HepG2 (cell line): ENCODE data around the gene PEX3. TPM values are rescaled to one million over a fixed set of nuclear protein-coding genes. Genes with fewer than 3 reads are reported as not detected.

Source experiments
- ATAC-seq: fragments of 200-7000 bp; cut with Tn5 transposase; 3 replicates; pipeline ENCODE4 v1.9.1; 2020; ENCODE audit warnings: mild to moderate bottlenecking, moderate library complexity
- BruUV-seq: library from RNA; stranded (reverse); fragments of 400-500 nt; replicated peaks from 2 replicates; lab custom pipeline; 2021; lab: Mats Ljungman, UMichigan
- CTCF ChIA-PET: fragments of 300-600 bp; formaldehyde crosslinking; extraction: SDS; loops from one replicate; lab custom pipeline; 2021; ENCODE audit warnings: low total read pairs, inconsistent platforms, low intra/inter-chr PET ratio; lab: Yijun Ruan, JAX
- POLR2A ChIA-PET: fragments of 350-600 bp; sonication (Branson Sonifier 250); formaldehyde crosslinking; loops from one replicate; lab custom pipeline; 2020; ENCODE audit warnings: antibody characterized with exemption, inconsistent platforms; lab: Yijun Ruan, JAX
- DNase-seq: peaks from one replicate; pipeline ENCODE4 v3.0.0-alpha.2; 2015; ENCODE audit warnings: low spot score
- FAIRE-seq: peaks from 3 replicates; lab custom pipeline; 2011; peaks lifted over from hg19 to GRCh38; lab: Jason Lieb, UNC
- H2AFZ ChIP-seq: one replicate; pipeline ENCODE4 v1.6.1; 2011; ENCODE audit warnings: low read length, inconsistent platforms
- H3K27ac ChIP-seq: fragments of 300-600 bp; 3 replicates; pipeline ENCODE4 v1.8.0; 2011; ENCODE audit warnings: mixed run types, mild to moderate bottlenecking, mixed read lengths, low read length, inconsistent platforms; ENCODE audit not compliant: insufficient read depth; ENCODE audit errors: extremely low read length
- H3K27me3 ChIP-seq, 2 experiments: fragments of 200-600 bp in 1 of 2; 2 replicates in 1 of 2; 3 replicates in 1 of 2; pipeline versions ENCODE4 v1.6.0 to v1.8.0; 2011; ENCODE audit warnings: low read length in 2 of 2, mild to moderate bottlenecking in 2 of 2, moderate library complexity in 2 of 2, inconsistent platforms in 1 of 2; ENCODE audit not compliant: insufficient read depth in 2 of 2, control insufficient read depth in 1 of 2
- H3K36me3 ChIP-seq, 2 experiments: fragments of 200-600 bp in 1 of 2; replicated peaks in 1 of 2; 2 replicates in 1 of 2; 3 replicates in 1 of 2; pipeline versions ENCODE4 v1.5.1 to v1.8.0; 2011; ENCODE audit warnings: low read length in 2 of 2, inconsistent platforms in 1 of 2; ENCODE audit not compliant: insufficient read depth in 2 of 2, control insufficient read depth in 1 of 2
- H3K4me1 ChIP-seq: 2 replicates; pipeline ENCODE4 v1.5.1; 2012; ENCODE audit warnings: low read length, inconsistent platforms; ENCODE audit not compliant: insufficient read depth
- H3K4me2 ChIP-seq: 2 replicates; pipeline ENCODE4 v1.6.0; 2011; ENCODE audit warnings: low read depth, low read length, inconsistent platforms
- H3K4me3 ChIP-seq, 3 experiments: fragments of 200-600 bp in 1 of 3; sonication (generic), shearing (Covaris generic) in 1 of 3; replicated peaks in 1 of 3; 2 replicates each; pipeline ENCODE4 v1.5.1; 2011 to 2016; ENCODE audit warnings: low read length in 3 of 3, inconsistent platforms in 2 of 3, low read depth in 2 of 3, mild to moderate bottlenecking in 2 of 3, control low read depth in 1 of 3, mixed read lengths in 1 of 3; ENCODE audit not compliant: insufficient read depth in 1 of 3
- H3K79me2 ChIP-seq: one replicate; pipeline ENCODE4 v1.6.1; 2011; ENCODE audit warnings: low read length, inconsistent platforms; ENCODE audit not compliant: insufficient read depth
- H3K9ac ChIP-seq: 2 replicates; pipeline ENCODE4 v1.6.0; 2011; ENCODE audit warnings: mild to moderate bottlenecking, low read depth, low read length, inconsistent platforms; ENCODE audit not compliant: insufficient read depth
- H3K9me3 ChIP-seq: 2 replicates; pipeline ENCODE4 v1.5.1; 2012; ENCODE audit warnings: mild to moderate bottlenecking, low read length
- H4K20me1 ChIP-seq: 2 replicates; pipeline ENCODE4 v1.6.0; 2011; ENCODE audit warnings: inconsistent platforms, mild to moderate bottlenecking, low read length, moderate library complexity; ENCODE audit not compliant: insufficient read depth
- CAMTA2 ChIP-seq: sonication (generic); formaldehyde crosslinking; IDR thresholded peaks from 2 replicates; pipeline ENCODE4 v1.4.0; 2020; ENCODE audit warnings: mild to moderate bottlenecking, missing genetic modification reagents, borderline replicate concordance
- FOXO1 ChIP-seq: sonication (generic); formaldehyde crosslinking; IDR thresholded peaks from 2 replicates; pipeline ENCODE4 v1.4.0; 2020; ENCODE audit warnings: missing genetic modification reagents
- KLF13 ChIP-seq: sonication (generic); formaldehyde crosslinking; IDR thresholded peaks from 2 replicates; pipeline ENCODE4 v1.4.0; 2020; ENCODE audit warnings: mild to moderate bottlenecking, missing genetic modification reagents
- MYNN ChIP-seq: sonication (generic); formaldehyde crosslinking; IDR thresholded peaks from 2 replicates; pipeline ENCODE4 v1.4.0; 2020; ENCODE audit warnings: mild to moderate bottlenecking, low read depth, missing genetic modification reagents
- NCOA5 ChIP-seq: sonication (generic); formaldehyde crosslinking; IDR thresholded peaks from 2 replicates; pipeline ENCODE4 v1.4.0; 2020; ENCODE audit warnings: missing genetic modification reagents
- POGZ ChIP-seq: sonication (generic); formaldehyde crosslinking; IDR thresholded peaks from 2 replicates; pipeline ENCODE4 v1.4.0; 2020; ENCODE audit warnings: mild to moderate bottlenecking, missing genetic modification reagents
- PRMT3 ChIP-seq: sonication (generic); formaldehyde crosslinking; IDR thresholded peaks from 2 replicates; pipeline ENCODE4 v1.8.1; 2022; ENCODE audit warnings: low read depth, mild to moderate bottlenecking, moderate library complexity, missing genetic modification reagents, borderline replicate concordance
- SUZ12 ChIP-seq: fragments of 150-350 bp; IDR thresholded peaks from 2 replicates; pipeline ENCODE4 v1.6.1; 2014; ENCODE audit warnings: low read depth, low read length
- ZBTB21 ChIP-seq: sonication (generic); formaldehyde crosslinking; IDR thresholded peaks from 2 replicates; pipeline ENCODE4 v1.4.0; 2020; ENCODE audit warnings: missing genetic modification reagents
- ZKSCAN1 ChIP-seq: fragments of 150-350 bp; IDR thresholded peaks from 2 replicates; pipeline ENCODE4 v1.6.1; 2014; ENCODE audit warnings: low read length
- ZNF430 ChIP-seq: sonication (generic); formaldehyde crosslinking; IDR thresholded peaks from 2 replicates; pipeline ENCODE4 v1.9.0; 2021; ENCODE audit warnings: mild to moderate bottlenecking, missing genetic modification reagents
- WGBS: methylation state at CpG from one replicate; pipeline ENCODE4 v1.1.6; 2017; ENCODE audit warnings: low lambda C conversion rate; 5-methylcytosine and 5-hydroxymethylcytosine counted together
- in situ Hi-C: cut with HindIII; loops from 2 replicates; pipeline ENCODE4 v1.10.0; 2017; ENCODE audit warnings: low pct_unique_long_range_greater_than_20kb; ENCODE audit not compliant: extremely low pct_ligation_motif_present
- intact Hi-C: fragments of 100-400 bp; cut with micrococcal nuclease; formaldehyde crosslinking; loops from one replicate; pipeline ENCODE4 v1.10.0; 2022; ENCODE audit not compliant: unreplicated experiment
- polyA plus RNA-seq, 8 experiments: library from polyadenylated mRNA; depleted of rRNA in 3 of 8; stranded (reverse) in 7 of 8; unstranded in 1 of 8; fragments of >200 nt; fragmentation: Illumina TruSeq in 4 of 8; extraction: Trizol in 4 of 8; gene quantifications; 2 replicates each; pipeline versions ENCODE4 v1.2.1 to v1.2.3, GENCODE V29; 2011 to 2016; ENCODE audit warnings: low read depth in 4 of 8, missing spikeins in 1 of 8, mixed read lengths in 1 of 8; ENCODE audit not compliant: insufficient read depth in 1 of 8
- total RNA-seq, 5 experiments: library from RNA; depleted of rRNA; stranded (reverse); fragments of >200 nt; fragmentation: Illumina TruSeq; extraction: Trizol; gene quantifications; 2 replicates each; pipeline ENCODE4 v1.2.3, GENCODE V29; 2016; ENCODE audit warnings: low read depth in 1 of 5
- TF ChIP-seq, protein P1 (sequence below): sonication (generic); formaldehyde crosslinking; IDR thresholded peaks from 2 replicates; pipeline ENCODE4 v1.5.0; 2020; ENCODE audit warnings: mild to moderate bottlenecking, missing genetic modification reagents
- TF ChIP-seq, protein P2 (sequence below): IDR thresholded peaks from 2 replicates; pipeline ENCODE4 v1.6.1; 2016; ENCODE audit warnings: missing compliant biosample characterization, missing genetic modification reagents, borderline replicate concordance
- TF ChIP-seq, protein P3 (sequence below): sonication (generic); formaldehyde crosslinking; IDR thresholded peaks from 2 replicates; pipeline ENCODE4 v1.5.0; 2020; ENCODE audit warnings: missing genetic modification reagents
- TF ChIP-seq, protein P4 (sequence below): sonication (generic); formaldehyde crosslinking; IDR thresholded peaks from 2 replicates; pipeline ENCODE4 v1.5.1; 2020; ENCODE audit warnings: mild to moderate bottlenecking, missing genetic modification reagents, borderline replicate concordance

The PEX3 gene
- total and polyA plus RNA-seq, 2 of the 13 experiments (the other 11 are each of a cell fraction or from before 2014, with no cell fraction given): 30.9 to 40.8 TPM

DNA sequence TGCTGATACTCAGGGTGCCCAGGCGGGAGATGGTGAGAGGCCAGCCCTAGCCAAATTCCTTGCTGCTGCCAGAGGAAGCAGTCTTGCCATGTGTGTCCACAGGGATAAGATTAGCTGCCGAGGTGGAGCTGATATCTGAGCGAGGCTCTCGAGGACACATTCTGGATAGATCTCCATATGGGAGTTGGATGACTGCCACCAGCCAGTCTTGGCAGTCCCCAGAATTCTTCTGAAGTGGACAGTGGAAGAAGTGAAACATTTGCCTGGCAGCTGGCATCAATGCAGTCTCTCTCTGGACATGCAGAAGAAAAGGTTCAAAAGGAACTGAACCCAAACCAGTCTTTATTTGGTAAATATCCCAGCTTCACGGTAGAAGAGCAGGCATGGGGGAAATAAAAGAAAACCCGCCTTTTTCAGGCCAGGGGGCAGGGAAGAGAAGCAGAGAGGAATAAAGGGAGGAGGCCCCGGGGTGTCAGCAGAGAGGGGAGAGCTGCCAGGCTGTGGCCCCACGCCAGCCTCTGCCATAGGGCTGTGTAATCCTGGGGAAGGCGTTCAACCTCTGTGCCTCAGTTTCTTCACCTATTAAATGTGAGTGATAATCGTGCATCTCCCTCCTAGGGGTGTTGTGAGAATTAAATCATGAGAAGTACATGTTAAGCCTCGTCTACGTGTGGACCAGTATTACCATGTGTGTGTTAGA lies 64.6 kb downstream of the PEX3 start:
- Histone ChIP-seq H3K9me3 (no peaks in the 10 kb centered on the region), H3K4me2 (no peak overlapping the region), H3K27ac (no peak overlapping the region), H3K4me1 (peaks cover 16% of the 10 kb centered on the region), H3K79me2 (peaks cover 11% of the 10 kb centered on the region), H3K4me3 (no peak overlapping the region), H3K9ac (no peak overlapping the region), H3K36me3 (no peaks in the 10 kb centered on the region), H2AFZ (no peak overlapping the region), H3K27me3 (peaks cover 2 to 20% of the 10 kb centered on the region in 2 experiments; a peak in 3 of 5 replicates), H4K20me1 (no peaks in the 10 kb centered on the region)
- in situ Hi-C loops (no loop called here), intact Hi-C loops (no loop called here)
- BruUV-seq: no TSS peak
- POLR2A ChIA-PET: no interaction called here
- 40% methylated on average over 12 of the region's 12 CpGs for WGBS
- no peak for FAIRE-seq
- DNase-seq: no peak
- no peak for ATAC-seq
- CTCF ChIA-PET: no interaction called here
- TF ChIP-seq MYNN (CRISPR knock-in tag) (no peak), ZBTB21 (CRISPR knock-in tag) (no peak), ZNF430 (CRISPR knock-in tag) (no peak), POGZ (no peak), CAMTA2 (CRISPR knock-in tag) (no peak), KLF13 (CRISPR knock-in tag) (no peak), SUZ12 (no peak), NCOA5 (no peak), PRMT3 (CRISPR knock-in tag) (no peak), FOXO1 (CRISPR knock-in tag) (no peak), ZKSCAN1 (no peak)
- TF ChIP-seq, protein P1, sequence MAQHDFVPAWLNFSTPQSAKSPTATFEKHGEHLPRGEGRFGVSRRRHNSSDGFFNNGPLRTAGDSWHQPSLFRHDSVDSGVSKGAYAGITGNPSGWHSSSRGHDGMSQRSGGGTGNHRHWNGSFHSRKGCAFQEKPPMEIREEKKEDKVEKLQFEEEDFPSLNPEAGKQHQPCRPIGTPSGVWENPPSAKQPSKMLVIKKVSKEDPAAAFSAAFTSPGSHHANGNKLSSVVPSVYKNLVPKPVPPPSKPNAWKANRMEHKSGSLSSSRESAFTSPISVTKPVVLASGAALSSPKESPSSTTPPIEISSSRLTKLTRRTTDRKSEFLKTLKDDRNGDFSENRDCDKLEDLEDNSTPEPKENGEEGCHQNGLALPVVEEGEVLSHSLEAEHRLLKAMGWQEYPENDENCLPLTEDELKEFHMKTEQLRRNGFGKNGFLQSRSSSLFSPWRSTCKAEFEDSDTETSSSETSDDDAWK (CRISPR knock-in tag): no peak
- TF ChIP-seq, protein P2, sequence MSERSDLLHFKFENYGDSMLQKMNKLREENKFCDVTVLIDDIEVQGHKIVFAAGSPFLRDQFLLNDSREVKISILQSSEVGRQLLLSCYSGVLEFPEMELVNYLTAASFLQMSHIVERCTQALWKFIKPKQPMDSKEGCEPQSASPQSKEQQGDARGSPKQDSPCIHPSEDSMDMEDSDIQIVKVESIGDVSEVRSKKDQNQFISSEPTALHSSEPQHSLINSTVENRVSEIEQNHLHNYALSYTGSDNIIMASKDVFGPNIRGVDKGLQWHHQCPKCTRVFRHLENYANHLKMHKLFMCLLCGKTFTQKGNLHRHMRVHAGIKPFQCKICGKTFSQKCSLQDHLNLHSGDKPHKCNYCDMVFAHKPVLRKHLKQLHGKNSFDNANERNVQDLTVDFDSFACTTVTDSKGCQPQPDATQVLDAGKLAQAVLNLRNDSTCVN (CRISPR knock-in tag): no peak
- TF ChIP-seq, protein P3, sequence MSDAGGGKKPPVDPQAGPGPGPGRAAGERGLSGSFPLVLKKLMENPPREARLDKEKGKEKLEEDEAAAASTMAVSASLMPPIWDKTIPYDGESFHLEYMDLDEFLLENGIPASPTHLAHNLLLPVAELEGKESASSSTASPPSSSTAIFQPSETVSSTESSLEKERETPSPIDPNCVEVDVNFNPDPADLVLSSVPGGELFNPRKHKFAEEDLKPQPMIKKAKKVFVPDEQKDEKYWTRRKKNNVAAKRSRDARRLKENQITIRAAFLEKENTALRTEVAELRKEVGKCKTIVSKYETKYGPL: no peak
- TF ChIP-seq, protein P4, sequence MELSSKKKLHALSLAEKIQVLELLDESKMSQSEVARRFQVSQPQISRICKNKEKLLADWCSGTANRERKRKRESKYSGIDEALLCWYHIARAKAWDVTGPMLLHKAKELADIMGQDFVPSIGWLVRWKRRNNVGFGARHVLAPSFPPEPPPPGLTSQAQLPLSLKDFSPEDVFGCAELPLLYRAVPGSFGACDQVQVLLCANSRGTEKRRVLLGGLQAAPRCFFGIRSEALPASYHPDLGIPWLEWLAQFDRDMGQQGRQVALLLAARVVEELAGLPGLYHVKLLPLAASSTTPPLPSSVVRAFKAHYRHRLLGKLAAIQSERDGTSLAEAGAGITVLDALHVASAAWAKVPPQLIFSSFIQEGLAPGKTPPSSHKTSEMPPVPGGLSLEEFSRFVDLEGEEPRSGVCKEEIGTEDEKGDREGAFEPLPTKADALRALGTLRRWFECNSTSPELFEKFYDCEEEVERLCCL (CRISPR knock-in tag): no peak
- TF ChIP-seq, all 625 proteins: peak for 0
